A673 (cell line): ENCODE data around the gene NFKBIE. TPM values are rescaled to one million over a fixed set of nuclear protein-coding genes. Genes with fewer than 3 reads are reported as not detected.

Experiments used
- BruUV-seq: library from RNA; stranded (reverse); fragments of 400-500 nt; replicated peaks from 2 replicates; lab custom pipeline; 2021; lab: Mats Ljungman, UMichigan
- CTCF ChIA-PET: fragments of 300-600 bp; sonication (Branson Sonifier 250); formaldehyde crosslinking; loops from one replicate; lab custom pipeline; 2022; ENCODE audit warnings: antibody characterized with exemption; lab: Charles Lee
- POLR2A ChIA-PET: fragments of 300-600 bp; sonication (Branson Sonifier 250); formaldehyde crosslinking; loops from one replicate; lab custom pipeline; 2022; ENCODE audit warnings: antibody characterized with exemption; ENCODE audit not compliant: low non-redundant PET; lab: Charles Lee
- DNase-seq: peaks from one replicate; pipeline ENCODE4 v3.0.0-alpha.2; 2015; ENCODE audit warnings: low spot score
- H3K27ac ChIP-seq: fragments of 200-600 bp; sonication (generic); 2 replicates; pipeline ENCODE4 v1.5.1; 2016; ENCODE audit warnings: mixed run types, low read depth, mild to moderate bottlenecking, mixed read lengths, antibody characterized with exemption, low read length; ENCODE audit not compliant: poor library complexity, severe bottlenecking
- H3K27me3 ChIP-seq: fragments of 200-600 bp; sonication (generic); replicated peaks from 2 replicates; pipeline ENCODE4 v1.6.1; 2017; ENCODE audit warnings: mixed run types, low read depth, mild to moderate bottlenecking, mixed read lengths, antibody characterized with exemption, low read length; ENCODE audit not compliant: insufficient read depth, poor library complexity
- H3K36me3 ChIP-seq: fragments of 200-600 bp; sonication (generic); 2 replicates; pipeline ENCODE4 v1.6.1; 2016; ENCODE audit warnings: mixed run types, mild to moderate bottlenecking, mixed read lengths, antibody characterized with exemption, low read length; ENCODE audit not compliant: insufficient read depth, poor library complexity, severe bottlenecking
- H3K4me1 ChIP-seq: fragments of 200-600 bp; sonication (generic); 2 replicates; pipeline ENCODE4 v1.6.1; 2017; ENCODE audit warnings: mixed run types, mild to moderate bottlenecking, mixed read lengths, antibody characterized with exemption, low read length; ENCODE audit not compliant: insufficient read depth, poor library complexity, severe bottlenecking
- H3K4me3 ChIP-seq: fragments of 200-600 bp; sonication (generic); 2 replicates; pipeline ENCODE4 v1.5.1; 2016; ENCODE audit warnings: low read depth, mixed run types, mild to moderate bottlenecking, mixed read lengths, low read length; ENCODE audit not compliant: poor library complexity, severe bottlenecking
- H3K9me3 ChIP-seq: fragments of 200-600 bp; sonication (generic); 2 replicates; pipeline ENCODE4 v1.6.1; 2016; ENCODE audit warnings: mixed run types, low read depth, mild to moderate bottlenecking, mixed read lengths, antibody characterized with exemption, low read length; ENCODE audit not compliant: poor library complexity, severe bottlenecking
- EZH2 ChIP-seq: fragments of 200-600 bp; sonication (generic); IDR thresholded peaks from 2 replicates; pipeline ENCODE4 v1.6.1; 2017; ENCODE audit warnings: borderline replicate concordance, low read depth, mild to moderate bottlenecking, mixed read lengths, antibody characterized with exemption, low read length; ENCODE audit not compliant: poor library complexity, severe bottlenecking
- intact Hi-C: fragments of 100-400 bp; cut with micrococcal nuclease; formaldehyde crosslinking; loops from one replicate; pipeline ENCODE4 v1.10.0; 2022; ENCODE audit not compliant: unreplicated experiment
- total RNA-seq: library from RNA; stranded (reverse); gene quantifications from 2 replicates; pipeline ENCODE4 v1.2.3, GENCODE V29; 2021
- TF ChIP-seq, protein P1 (sequence below): fragments of 300-800, 200-600 bp; sonication (generic); conservative IDR thresholded peaks from 2 replicates; pipeline ENCODE4 v1.5.1; 2017; ENCODE audit warnings: low read depth, mild to moderate bottlenecking, antibody characterized with exemption, low read length, moderate library complexity, mixed read lengths

Gene NFKBIE
- total RNA-seq, 1 experiment from 2014 or later, result 5.2 TPM

GRCh38 chr6:44294832-44295791, 29.8 kb upstream of the NFKBIE start:
- TF ChIP-seq, protein P1, sequence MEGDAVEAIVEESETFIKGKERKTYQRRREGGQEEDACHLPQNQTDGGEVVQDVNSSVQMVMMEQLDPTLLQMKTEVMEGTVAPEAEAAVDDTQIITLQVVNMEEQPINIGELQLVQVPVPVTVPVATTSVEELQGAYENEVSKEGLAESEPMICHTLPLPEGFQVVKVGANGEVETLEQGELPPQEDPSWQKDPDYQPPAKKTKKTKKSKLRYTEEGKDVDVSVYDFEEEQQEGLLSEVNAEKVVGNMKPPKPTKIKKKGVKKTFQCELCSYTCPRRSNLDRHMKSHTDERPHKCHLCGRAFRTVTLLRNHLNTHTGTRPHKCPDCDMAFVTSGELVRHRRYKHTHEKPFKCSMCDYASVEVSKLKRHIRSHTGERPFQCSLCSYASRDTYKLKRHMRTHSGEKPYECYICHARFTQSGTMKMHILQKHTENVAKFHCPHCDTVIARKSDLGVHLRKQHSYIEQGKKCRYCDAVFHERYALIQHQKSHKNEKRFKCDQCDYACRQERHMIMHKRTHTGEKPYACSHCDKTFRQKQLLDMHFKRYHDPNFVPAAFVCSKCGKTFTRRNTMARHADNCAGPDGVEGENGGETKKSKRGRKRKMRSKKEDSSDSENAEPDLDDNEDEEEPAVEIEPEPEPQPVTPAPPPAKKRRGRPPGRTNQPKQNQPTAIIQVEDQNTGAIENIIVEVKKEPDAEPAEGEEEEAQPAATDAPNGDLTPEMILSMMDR, result no peak
- TF ChIP-seq EZH2, result no peak
- H3K4me1 ChIP-seq, result no peaks in the 10 kb centered on the region
- CTCF ChIA-PET, result interaction anchor here (1.0 to 1.1 kb wide), 2 partner anchors 18 to 27 kb away, joined by 3 to 11 read pairs; partner anchors contain the start of gene AARS2
- intact Hi-C loops, result no loop called here
- no peak overlapping the region for H3K27ac ChIP-seq
- POLR2A ChIA-PET, result no interaction called here
- BruUV-seq, result no TSS peak
- H3K36me3 ChIP-seq, result peaks cover under 1% of the 10 kb centered on the region
- H3K9me3 ChIP-seq, result no peaks in the 10 kb centered on the region
- H3K27me3 ChIP-seq, result peaks cover 45% of the 10 kb centered on the region
- DNase-seq, result no peak
- no peak overlapping the region for H3K4me3 ChIP-seq

- DNase-seq, result no peak
- ChIA-PET CTCF (no interaction called here), POLR2A (interaction anchor here (0.6 kb wide), 1 partner anchor 16 kb away, joined by 3 read pairs; no protein-coding TSS in a partner anchor)
- H3K4me3 ChIP-seq, result no peak overlapping the region
- no peaks in the 10 kb centered on the region for H3K9me3 ChIP-seq
- BruUV-seq, result no TSS peak
- intact Hi-C loops, result no loop called here
- no peaks in the 10 kb centered on the region for H3K36me3 ChIP-seq
- H3K27ac ChIP-seq, result no peak overlapping the region
- TF ChIP-seq EZH2, result no peak
- no peaks in the 10 kb centered on the region for H3K4me1 ChIP-seq
- H3K27me3 ChIP-seq, result peaks cover 57% of the 10 kb centered on the region
Measured at GRCh38 chr6:44292661-44293365, 27.5 kb upstream of the NFKBIE start.

- H3K4me1 ChIP-seq, result no peaks in the 10 kb centered on the region
- no peak for TF ChIP-seq EZH2
- TF ChIP-seq, protein P1, result no peak
- peaks cover 53% of the 10 kb centered on the region for H3K27me3 ChIP-seq
- BruUV-seq, result no TSS peak
- H3K27ac ChIP-seq, result no peak overlapping the region
- no peak overlapping the region for H3K4me3 ChIP-seq
- no peak for DNase-seq
- intact Hi-C loops, result no loop called here
- no peaks in the 10 kb centered on the region for H3K36me3 ChIP-seq
- CTCF ChIA-PET, result interaction anchor here (0.5 kb wide), 1 partner anchor 59 kb away, joined by 9 read pairs; no protein-coding TSS in a partner anchor
- H3K9me3 ChIP-seq, result no peaks in the 10 kb centered on the region
- POLR2A ChIA-PET, result no interaction called here
Measured at GRCh38 chr6:44291841-44292240, 26.5 kb upstream of the NFKBIE start.
